ENCODE measurements around the gene BTNL3. TPM values are rescaled to one million over a fixed set of nuclear protein-coding genes. Genes with fewer than 3 reads are reported as not detected.
"Not testable (repeated sequence)": the region's sequence is repeated elsewhere in the genome, so short reads cannot be mapped to it uniquely, and the experiment has no call there.

BTNL3 gene
- total RNA-seq, 1 donor from 2014 or later, result not detected

DNA sequence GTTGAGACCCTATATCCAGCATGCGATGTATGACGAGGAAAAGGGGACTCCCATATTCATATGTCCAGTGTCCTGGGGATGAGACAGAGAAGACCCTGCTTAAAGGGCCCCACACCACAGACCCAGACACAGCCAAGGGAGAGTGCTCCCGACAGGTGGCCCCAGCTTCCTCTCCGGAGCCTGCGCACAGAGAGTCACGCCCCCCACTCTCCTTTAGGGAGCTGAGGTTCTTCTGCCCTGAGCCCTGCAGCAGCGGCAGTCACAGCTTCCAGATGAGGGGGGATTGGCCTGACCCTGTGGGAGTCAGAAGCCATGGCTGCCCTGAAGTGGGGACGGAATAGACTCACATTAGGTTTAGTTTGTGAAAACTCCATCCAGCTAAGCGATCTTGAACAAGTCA lies 17.1 kb downstream of the BTNL3 start:
- no peaks in the 10 kb centered on the region for H3K36me3 ChIP-seq
- H3K27me3 ChIP-seq, result no peaks in the 10 kb centered on the region
- intact Hi-C loops (cut with DNase I), result loop anchor here (5.0 kb wide), 1 partner anchor 63 kb away; no protein-coding TSS in a partner anchor
- H3K9me3 ChIP-seq, result peaks cover 0 to 4% of the 10 kb centered on the region in 2 donors
- no peak overlapping the region for H3K4me3 ChIP-seq
- TF ChIP-seq CTCF (IDR thresholded peaks at IDR 0.05), result no peak
- no peak for DNase-seq (ENCODE audit: low spot score in 2 of 2)
- no peak overlapping the region for H3K27ac ChIP-seq
- H3K4me1 ChIP-seq, result no peaks in the 10 kb centered on the region

- DNase-seq (ENCODE audit: low spot score in 2 of 2), result no peak
- Histone ChIP-seq H3K4me1 (no peaks in the 10 kb centered on the region), H3K36me3 (no peaks in the 10 kb centered on the region), H3K27me3 (no peaks in the 10 kb centered on the region), H3K9me3 (no peaks in the 10 kb centered on the region), H3K27ac (no peak overlapping the region), H3K4me3 (no peak overlapping the region)
- intact Hi-C loops (cut with DNase I), result loop anchor here (5.0 kb wide), 1 partner anchor 66 kb away; no protein-coding TSS in a partner anchor
- TF ChIP-seq CTCF (IDR thresholded peaks at IDR 0.05), result no peak
These were observed 19.5 kb downstream of the BTNL3 start for GRCh38 chr5:181008136-181008535.

DNA sequence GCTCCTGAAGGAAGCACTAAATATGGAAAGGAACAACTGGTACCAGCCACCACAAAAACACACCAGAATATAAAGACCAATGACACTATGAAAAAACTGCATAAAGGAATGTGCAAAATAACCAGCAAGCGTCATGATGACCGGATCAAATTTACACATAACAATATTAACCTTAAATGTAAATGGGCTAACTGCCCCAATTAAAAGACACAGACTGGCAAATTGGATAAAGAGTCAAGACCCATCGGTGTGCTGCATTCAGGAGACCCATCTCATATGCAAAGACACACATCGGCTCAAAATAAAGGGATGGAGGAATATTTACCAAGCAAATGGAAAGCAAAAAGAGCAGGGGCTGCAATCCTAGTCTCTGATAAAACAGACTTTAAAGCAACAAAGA lies 21.4 kb downstream of the BTNL3 start:
- H3K4me3 ChIP-seq; intact Hi-C loops (cut with DNase I): not testable (repeated sequence)

DNA sequence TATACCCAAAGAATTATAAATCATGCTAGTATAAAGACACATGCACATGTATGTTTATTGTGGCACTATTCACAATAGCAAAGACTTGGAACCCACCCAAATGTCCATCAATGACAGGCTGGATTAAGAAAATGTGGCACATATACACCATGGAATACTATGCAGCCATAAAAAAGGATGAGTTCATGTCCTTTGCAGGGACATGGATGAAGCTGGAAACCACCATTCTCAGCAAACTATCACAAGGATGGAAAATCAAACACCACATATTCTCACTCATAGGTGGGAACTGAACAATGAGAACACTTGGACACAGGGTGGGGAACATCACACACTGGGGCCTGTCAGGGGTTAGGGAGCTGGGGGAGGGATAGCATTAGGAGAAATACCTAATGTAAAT lies 26.0 kb downstream of the BTNL3 start:
- intact Hi-C loops (cut with DNase I); H3K27me3 ChIP-seq; H3K4me3 ChIP-seq; H3K36me3 ChIP-seq; DNase-seq (ENCODE audit: low spot score in 2 of 2); H3K27ac ChIP-seq; H3K9me3 ChIP-seq; H3K4me1 ChIP-seq: not testable (repeated sequence)

More for the DNA sequence above, 21.4 kb downstream of the BTNL3 start:
- DNase-seq (ENCODE audit: low spot score in 2 of 2); H3K9me3 ChIP-seq; H3K27me3 ChIP-seq; H3K27ac ChIP-seq; H3K4me1 ChIP-seq; H3K36me3 ChIP-seq: not testable (repeated sequence)

DNA sequence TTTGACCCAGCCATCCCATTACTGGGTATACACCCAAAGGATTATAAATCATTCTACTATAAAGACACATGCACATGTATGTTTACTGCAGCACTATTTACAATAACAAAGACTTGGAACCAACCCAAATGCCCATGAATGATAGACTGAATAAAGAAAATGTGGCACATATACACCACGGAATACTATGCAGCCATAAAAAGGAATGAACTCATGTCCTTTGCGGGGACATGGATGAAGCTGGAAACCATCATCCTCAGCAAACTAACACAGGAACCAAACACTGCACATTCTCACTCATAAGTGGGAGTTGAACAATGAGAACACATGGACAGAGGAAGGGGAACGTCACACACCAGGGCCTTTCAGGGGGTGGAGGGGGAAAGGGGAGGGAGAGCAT lies 28.8 kb downstream of the BTNL3 start:
- H3K27me3 ChIP-seq; H3K4me3 ChIP-seq; H3K4me1 ChIP-seq; intact Hi-C loops (cut with DNase I); H3K27ac ChIP-seq; H3K36me3 ChIP-seq; DNase-seq (ENCODE audit: low spot score in 2 of 2): not testable (repeated sequence)
- H3K9me3 ChIP-seq, result peaks cover 0 to 11% of the 10 kb centered on the region in 2 donors

GRCh38 chr5:181020688-181021087 lies 32.0 kb downstream of the BTNL3 start:
- Histone ChIP-seq H3K27me3 (no peaks in the 10 kb centered on the region), H3K9me3 (peaks cover 0 to 19% of the 10 kb centered on the region in 2 donors), H3K36me3 (no peaks in the 10 kb centered on the region), H3K4me1 (no peaks in the 10 kb centered on the region), H3K27ac (no peak overlapping the region), H3K4me3 (no peak overlapping the region)
- intact Hi-C loops (cut with DNase I), result no loop called here
- no peak for DNase-seq (ENCODE audit: low spot score in 2 of 2)
- TF ChIP-seq CTCF (IDR thresholded peaks at IDR 0.05), result no peak

DNA sequence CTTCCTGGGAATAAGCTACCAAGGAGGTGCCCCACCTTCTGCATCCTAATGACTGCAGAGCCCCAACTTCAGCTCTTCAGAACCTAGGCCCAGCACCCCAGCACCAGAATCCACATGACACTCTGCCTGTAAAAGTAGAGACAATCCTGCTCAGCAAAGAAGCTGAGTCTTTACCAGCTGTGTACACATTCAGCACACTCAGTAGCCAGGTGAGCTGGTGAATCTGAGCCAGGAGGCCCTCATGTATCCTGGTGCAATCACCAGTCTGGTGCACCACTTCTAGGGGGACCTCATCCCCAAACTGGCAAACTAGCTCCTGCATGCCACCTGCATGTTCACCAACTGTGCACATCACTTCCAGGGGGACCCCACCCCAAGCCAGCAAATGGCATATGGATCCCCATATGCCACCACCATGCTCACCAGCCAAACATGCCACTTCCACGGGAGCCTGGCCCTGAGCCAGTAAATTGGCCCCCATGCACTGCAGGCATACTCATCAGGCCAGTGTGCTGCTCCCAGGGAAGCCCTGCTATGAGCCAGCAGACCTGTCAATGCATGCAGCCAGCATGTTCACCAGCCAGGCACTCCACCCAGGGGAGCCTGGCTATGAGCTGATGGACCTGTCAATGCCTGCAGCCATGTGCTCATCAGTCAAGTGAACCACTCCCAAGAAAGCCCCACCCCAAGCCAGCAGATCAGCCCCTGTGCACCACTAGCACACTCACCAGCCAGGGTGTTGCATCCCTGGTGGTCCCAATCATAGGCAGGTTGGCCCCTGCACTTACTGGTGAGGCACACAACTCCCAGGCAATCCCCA lies 35.8 kb downstream of the BTNL3 start:
- Histone ChIP-seq H3K27me3 (no peaks in the 10 kb centered on the region), H3K9me3 (peaks cover 0 to 19% of the 10 kb centered on the region in 2 donors), H3K27ac (no peak overlapping the region), H3K4me3 (no peak overlapping the region), H3K4me1 (no peaks in the 10 kb centered on the region), H3K36me3 (no peaks in the 10 kb centered on the region)
- no peak for TF ChIP-seq CTCF (IDR thresholded peaks at IDR 0.05)
- no peak for DNase-seq (ENCODE audit: low spot score in 2 of 2)
- intact Hi-C loops (cut with DNase I), result no loop called here
